ENCODE results near the gene CDK19.
"Not testable (repeated sequence)": the region's sequence is repeated elsewhere in the genome, so short reads cannot be mapped to it uniquely, and the experiment has no call there.

The CDK19 gene

GRCh38 chr6:110802175-110802574, 13.1 kb downstream of the CDK19 start:
- not testable (repeated sequence) for H3K4ac ChIP-seq (ENCODE audit: low read depth, low read length); H4K91ac ChIP-seq (ENCODE audit: low read depth, low read length); H3K27me3 ChIP-seq (ENCODE audit: insufficient read depth, low read length); H2BK12ac ChIP-seq (ENCODE audit: low read length); H3K36me3 ChIP-seq (ENCODE audit: control insufficient read depth in 1 of 2, insufficient read depth in 2 of 2, low read length in 2 of 2); H3K79me1 ChIP-seq (ENCODE audit: low read length); H2AK5ac ChIP-seq (ENCODE audit: low read length); H3K14ac ChIP-seq (ENCODE audit: low read length); H3K23ac ChIP-seq (ENCODE audit: low read length); H4K12ac ChIP-seq (ENCODE audit: low read depth, low read length); H3K9ac ChIP-seq (ENCODE audit: low read length); H2AFZ ChIP-seq (ENCODE audit: insufficient read depth, low read length, poor library complexity); H3K18ac ChIP-seq (ENCODE audit: low read length); H3K4me2 ChIP-seq (ENCODE audit: low read length); H2BK120ac ChIP-seq (ENCODE audit: insufficient read depth, low read length, poor library complexity); H3K4me1 ChIP-seq (ENCODE audit: control insufficient read depth in 1 of 2, insufficient read depth in 2 of 2, low read length in 2 of 2); H3K4me3 ChIP-seq (ENCODE audit: low read depth, low read length); H3K27ac ChIP-seq (ENCODE audit: low read depth, low read length); H2BK5ac ChIP-seq (ENCODE audit: low read depth, low read length, poor library complexity); H3K79me2 ChIP-seq (ENCODE audit: control insufficient read depth, insufficient read depth, low read length, poor library complexity); DNase-seq; H3K9me3 ChIP-seq (ENCODE audit: insufficient read depth, low read depth, low read length); H4K8ac ChIP-seq (ENCODE audit: low read depth, low read length)
- no CpG with 5 or more reads among the region's 3 CpGs for WGBS (ENCODE audit: extremely low coverage, insufficient coverage, insufficient read length)

GRCh38 chr6:110800839-110801196, 14.5 kb downstream of the CDK19 start:
- Histone ChIP-seq H3K36me3 (ENCODE audit: control insufficient read depth in 1 of 2, insufficient read depth in 2 of 2, low read length in 2 of 2) (peaks cover 0 to 1% of the 10 kb centered on the region in 2 experiments), H3K4me3 (ENCODE audit: low read depth, low read length) (no peak overlapping the region), H3K9me3 (ENCODE audit: insufficient read depth, low read depth, low read length) (no peaks in the 10 kb centered on the region), H3K4me1 (ENCODE audit: control insufficient read depth in 1 of 2, insufficient read depth in 2 of 2, low read length in 2 of 2) (no peaks in the 10 kb centered on the region), H3K27me3 (ENCODE audit: insufficient read depth, low read length) (no peaks in the 10 kb centered on the region), H2BK12ac (ENCODE audit: low read length) (no peak overlapping the region), H3K23ac (ENCODE audit: low read length) (no peak overlapping the region), H3K4ac (ENCODE audit: low read depth, low read length) (no peak overlapping the region), H4K8ac (ENCODE audit: low read depth, low read length) (no peak overlapping the region), H4K12ac (ENCODE audit: low read depth, low read length) (no peak overlapping the region), H3K9ac (ENCODE audit: low read length) (no peak overlapping the region), H2BK5ac (ENCODE audit: low read depth, low read length, poor library complexity) (no peak overlapping the region), H3K79me2 (ENCODE audit: control insufficient read depth, insufficient read depth, low read length, poor library complexity) (peaks cover 2% of the 10 kb centered on the region), H2AFZ (ENCODE audit: insufficient read depth, low read length, poor library complexity) (no peak overlapping the region), H3K14ac (ENCODE audit: low read length) (no peak overlapping the region), H3K27ac (ENCODE audit: low read depth, low read length) (no peak overlapping the region), H4K91ac (ENCODE audit: low read depth, low read length) (no peak overlapping the region), H2AK5ac (ENCODE audit: low read length) (no peak overlapping the region), H3K18ac (ENCODE audit: low read length) (no peak overlapping the region), H3K4me2 (ENCODE audit: low read length) (no peak overlapping the region), H3K79me1 (ENCODE audit: low read length) (no peaks in the 10 kb centered on the region), H2BK120ac (ENCODE audit: insufficient read depth, low read length, poor library complexity) (no peak overlapping the region)
- WGBS (ENCODE audit: extremely low coverage, insufficient coverage, insufficient read length): no CpG with 5 or more reads among the region's 4 CpGs
- DNase-seq: no peak

- Histone ChIP-seq H4K12ac (ENCODE audit: low read depth, low read length) (no peak overlapping the region), H3K4ac (ENCODE audit: low read depth, low read length) (no peak overlapping the region), H2BK5ac (ENCODE audit: low read depth, low read length, poor library complexity) (no peak overlapping the region), H3K79me2 (ENCODE audit: control insufficient read depth, insufficient read depth, low read length, poor library complexity) (peaks cover 2% of the 10 kb centered on the region), H2BK12ac (ENCODE audit: low read length) (no peak overlapping the region), H2AFZ (ENCODE audit: insufficient read depth, low read length, poor library complexity) (no peak overlapping the region), H3K4me2 (ENCODE audit: low read length) (no peak overlapping the region), H3K27me3 (ENCODE audit: insufficient read depth, low read length) (no peaks in the 10 kb centered on the region), H3K23ac (ENCODE audit: low read length) (no peak overlapping the region), H2BK120ac (ENCODE audit: insufficient read depth, low read length, poor library complexity) (no peak overlapping the region), H3K9ac (ENCODE audit: low read length) (no peak overlapping the region), H3K9me3 (ENCODE audit: insufficient read depth, low read depth, low read length) (no peaks in the 10 kb centered on the region), H2AK5ac (ENCODE audit: low read length) (no peak overlapping the region), H4K8ac (ENCODE audit: low read depth, low read length) (no peak overlapping the region), H4K91ac (ENCODE audit: low read depth, low read length) (no peak overlapping the region), H3K14ac (ENCODE audit: low read length) (no peak overlapping the region), H3K79me1 (ENCODE audit: low read length) (no peaks in the 10 kb centered on the region), H3K27ac (ENCODE audit: low read depth, low read length) (no peak overlapping the region), H3K4me3 (ENCODE audit: low read depth, low read length) (no peak overlapping the region), H3K18ac (ENCODE audit: low read length) (no peak overlapping the region), H3K4me1 (ENCODE audit: control insufficient read depth in 1 of 2, insufficient read depth in 2 of 2, low read length in 2 of 2) (no peaks in the 10 kb centered on the region), H3K36me3 (ENCODE audit: control insufficient read depth in 1 of 2, insufficient read depth in 2 of 2, low read length in 2 of 2) (peaks cover 0 to 1% of the 10 kb centered on the region in 2 experiments)
- no peak for DNase-seq
- WGBS (ENCODE audit: extremely low coverage, insufficient coverage, insufficient read length): no CpG with 5 or more reads among the region's 5 CpGs
Measured at GRCh38 chr6:110800196-110800838, 15.0 kb downstream of the CDK19 start.

- Histone ChIP-seq H4K91ac (ENCODE audit: low read depth, low read length) (no peak overlapping the region), H3K27ac (ENCODE audit: low read depth, low read length) (no peak overlapping the region), H3K23ac (ENCODE audit: low read length) (no peak overlapping the region), H3K4ac (ENCODE audit: low read depth, low read length) (peak overlapping the region; percentile 55), H3K14ac (ENCODE audit: low read length) (no peak overlapping the region), H2BK5ac (ENCODE audit: low read depth, low read length, poor library complexity) (no peak overlapping the region), H3K4me1 (ENCODE audit: control insufficient read depth in 1 of 2, insufficient read depth in 2 of 2, low read length in 2 of 2) (no peaks in the 10 kb centered on the region), H3K9ac (ENCODE audit: low read length) (no peak overlapping the region), H2AK5ac (ENCODE audit: low read length) (no peak overlapping the region), H2BK12ac (ENCODE audit: low read length) (no peak overlapping the region), H4K12ac (ENCODE audit: low read depth, low read length) (no peak overlapping the region), H3K36me3 (ENCODE audit: control insufficient read depth in 1 of 2, insufficient read depth in 2 of 2, low read length in 2 of 2) (peaks cover 0 to 1% of the 10 kb centered on the region in 2 experiments), H4K8ac (ENCODE audit: low read depth, low read length) (no peak overlapping the region), H2BK120ac (ENCODE audit: insufficient read depth, low read length, poor library complexity) (no peak overlapping the region), H3K27me3 (ENCODE audit: insufficient read depth, low read length) (no peaks in the 10 kb centered on the region), H3K79me1 (ENCODE audit: low read length) (no peaks in the 10 kb centered on the region), H3K9me3 (ENCODE audit: insufficient read depth, low read depth, low read length) (no peaks in the 10 kb centered on the region), H2AFZ (ENCODE audit: insufficient read depth, low read length, poor library complexity) (no peak overlapping the region), H3K79me2 (ENCODE audit: control insufficient read depth, insufficient read depth, low read length, poor library complexity) (peaks cover 2% of the 10 kb centered on the region), H3K18ac (ENCODE audit: low read length) (no peak overlapping the region), H3K4me3 (ENCODE audit: low read depth, low read length) (no peak overlapping the region), H3K4me2 (ENCODE audit: low read length) (no peak overlapping the region)
- no peak for DNase-seq
- no CpG with 5 or more reads among the region's 5 CpGs for WGBS (ENCODE audit: extremely low coverage, insufficient coverage, insufficient read length)
Measured at GRCh38 chr6:110799655-110800054, 15.6 kb downstream of the CDK19 start.

Data from trophoblast cell (in vitro differentiated cells and primary cell).